Activated B cell treated with CpG ODN at 0.5 μM for 24 hours (primary cell): ENCODE results near the gene PHF5A. TPM values are rescaled to one million over a fixed set of nuclear protein-coding genes. Genes with fewer than 3 reads are reported as not detected.

Source experiments
- ATAC-seq: fragments of 200-7000 bp; cut with Tn5 transposase; one replicate; pipeline ENCODE4 v1.10.0; 2021; ENCODE audit warnings: low read depth, mild to moderate bottlenecking, moderate library complexity
- CTCF ChIA-PET: fragments of 350-600 bp; sonication (Branson Sonifier 250); formaldehyde crosslinking; loops from one replicate; lab custom pipeline; 2021; ENCODE audit warnings: antibody characterized with exemption; lab: Charles Lee
- POLR2A ChIA-PET: fragments of 350-600 bp; sonication (Branson Sonifier 250); formaldehyde crosslinking; loops from one replicate; lab custom pipeline; 2021; ENCODE audit warnings: antibody characterized with exemption; lab: Charles Lee
- DNase-seq: peaks from one replicate; pipeline ENCODE4 v3.0.0; 2022
- H3K27ac Mint-ChIP-seq: one replicate; pipeline ENCODE4 v1.8.0; 2020; ENCODE audit warnings: mixed read lengths
- H3K27me3 Mint-ChIP-seq: one replicate; pipeline ENCODE4 v1.8.0; 2021; ENCODE audit warnings: mixed read lengths
- H3K36me3 Mint-ChIP-seq: one replicate; pipeline ENCODE4 v1.8.0; 2021; ENCODE audit warnings: low read depth, mixed read lengths
- H3K4me1 Mint-ChIP-seq: one replicate; pipeline ENCODE4 v1.8.0; 2021; ENCODE audit warnings: mixed read lengths
- H3K4me3 Mint-ChIP-seq: one replicate; pipeline ENCODE4 v1.8.0; 2020; ENCODE audit warnings: mild to moderate bottlenecking, mixed read lengths
- H3K9me3 Mint-ChIP-seq: one replicate; pipeline ENCODE4 v1.8.0; 2020; ENCODE audit warnings: mixed read lengths
- intact Hi-C: fragments of 100-400 bp; cut with micrococcal nuclease; formaldehyde crosslinking; loops from one replicate; pipeline ENCODE4 v1.15.1; 2024
- total RNA-seq: library from RNA; stranded (reverse); gene quantifications from 2 replicates; pipeline ENCODE4 v1.2.3, GENCODE V29; 2022
- TF ChIP-seq, protein P1 (sequence below): fragments of 200-600 bp; IDR thresholded peaks from one replicate; pipeline ENCODE4 v1.8.0; 2022; ENCODE audit warnings: antibody characterized with exemption, mild to moderate bottlenecking

The PHF5A gene
- total RNA-seq, 1 donor from 2014 or later, result 54.0 TPM

DNA sequence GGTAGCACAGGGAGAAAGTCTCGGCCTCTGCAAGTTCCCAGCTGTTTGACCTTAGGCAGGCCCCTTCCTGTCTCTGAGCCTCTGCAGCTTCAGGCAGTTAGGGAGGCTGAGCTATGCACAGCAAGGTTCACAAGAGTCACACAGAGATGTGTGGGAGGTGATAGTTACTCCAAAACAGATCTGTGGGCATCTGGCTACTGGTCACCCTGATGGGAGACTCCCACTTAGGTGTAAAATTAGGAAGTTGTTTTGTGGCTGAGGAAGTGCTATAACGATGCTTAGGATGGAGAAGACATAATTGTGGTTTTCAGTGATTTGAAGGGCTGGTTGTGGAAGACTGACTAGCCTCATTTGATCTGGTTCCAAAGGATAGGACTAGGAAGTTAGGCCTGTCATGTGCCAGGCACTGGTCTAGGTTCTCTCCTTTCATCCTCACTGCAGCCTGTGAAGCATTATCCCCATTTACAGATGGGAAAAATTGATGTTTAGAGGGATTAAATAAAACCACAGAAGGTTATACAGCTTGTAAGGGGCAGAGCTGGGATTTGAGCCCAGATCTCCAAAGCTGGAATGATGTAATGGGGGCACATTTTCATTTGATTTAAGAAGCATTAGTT, 13.9 kb upstream of the PHF5A start:
- H3K4me1 Mint-ChIP-seq, result peaks cover 92% of the 10 kb centered on the region
- no peaks in the 10 kb centered on the region for H3K9me3 Mint-ChIP-seq
- no peaks in the 10 kb centered on the region for H3K27me3 Mint-ChIP-seq
- POLR2A ChIA-PET, result interaction anchor here (0.5 to 17.5 kb wide), 5 partner anchors 8 to 35 kb away, joined by 4 to 584 read pairs (median 5); partner anchors contain the start of genes ACO2, PHF5A and TOB2
- DNase-seq, result no peak
- CTCF ChIA-PET, result interaction anchor here (1.1 to 1.9 kb wide), 3 partner anchors 14 to 79 kb away, joined by 4 to 7 read pairs (median 7); partner anchors contain the start of genes ACO2 and PHF5A
- TF ChIP-seq, protein P1, sequence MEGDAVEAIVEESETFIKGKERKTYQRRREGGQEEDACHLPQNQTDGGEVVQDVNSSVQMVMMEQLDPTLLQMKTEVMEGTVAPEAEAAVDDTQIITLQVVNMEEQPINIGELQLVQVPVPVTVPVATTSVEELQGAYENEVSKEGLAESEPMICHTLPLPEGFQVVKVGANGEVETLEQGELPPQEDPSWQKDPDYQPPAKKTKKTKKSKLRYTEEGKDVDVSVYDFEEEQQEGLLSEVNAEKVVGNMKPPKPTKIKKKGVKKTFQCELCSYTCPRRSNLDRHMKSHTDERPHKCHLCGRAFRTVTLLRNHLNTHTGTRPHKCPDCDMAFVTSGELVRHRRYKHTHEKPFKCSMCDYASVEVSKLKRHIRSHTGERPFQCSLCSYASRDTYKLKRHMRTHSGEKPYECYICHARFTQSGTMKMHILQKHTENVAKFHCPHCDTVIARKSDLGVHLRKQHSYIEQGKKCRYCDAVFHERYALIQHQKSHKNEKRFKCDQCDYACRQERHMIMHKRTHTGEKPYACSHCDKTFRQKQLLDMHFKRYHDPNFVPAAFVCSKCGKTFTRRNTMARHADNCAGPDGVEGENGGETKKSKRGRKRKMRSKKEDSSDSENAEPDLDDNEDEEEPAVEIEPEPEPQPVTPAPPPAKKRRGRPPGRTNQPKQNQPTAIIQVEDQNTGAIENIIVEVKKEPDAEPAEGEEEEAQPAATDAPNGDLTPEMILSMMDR, result no peak
- intact Hi-C loops, result no loop called here
- peaks cover 9% of the 10 kb centered on the region for H3K36me3 Mint-ChIP-seq
- peak overlapping the region; percentile 96 for H3K27ac Mint-ChIP-seq
- ATAC-seq, result no peak
- H3K4me3 Mint-ChIP-seq, result peak overlapping the region; percentile 0

DNA sequence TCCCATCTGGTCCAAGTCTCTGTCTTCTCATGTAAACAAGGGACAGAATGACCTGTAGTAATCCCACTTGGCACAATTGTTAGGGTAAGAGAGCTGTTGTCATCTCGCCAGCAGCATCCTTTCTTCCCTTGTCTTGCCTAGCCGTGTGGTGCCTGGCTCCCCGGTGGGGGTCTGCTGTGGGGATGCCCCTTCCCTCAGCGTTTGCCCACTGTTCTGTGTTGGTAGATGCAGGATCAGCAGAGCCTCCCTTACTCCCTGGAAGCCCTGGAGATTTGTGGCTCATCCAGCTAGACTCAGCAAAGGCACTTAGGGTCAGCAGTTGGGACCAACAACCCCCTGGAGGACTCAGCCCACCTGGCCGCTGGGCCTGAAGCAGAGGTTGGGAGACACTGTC, 13.4 kb upstream of the PHF5A start:
- DNase-seq (no peak), ATAC-seq (no peak)
- TF ChIP-seq, protein P1, result no peak
- peak overlapping the region; percentile 96 for H3K27ac Mint-ChIP-seq
- intact Hi-C loops, result no loop called here
- ChIA-PET POLR2A (interaction anchor here (0.6 to 17.5 kb wide), 6 partner anchors 13 to 35 kb away, joined by 3 to 584 read pairs (median 6); partner anchors contain the start of genes ACO2, PHF5A and TOB2), CTCF (interaction anchor here (1.1 to 1.9 kb wide), 3 partner anchors 13 to 78 kb away, joined by 4 to 7 read pairs (median 7); partner anchors contain the start of genes ACO2 and PHF5A)
- H3K4me1 Mint-ChIP-seq, result peaks cover 89% of the 10 kb centered on the region
- H3K9me3 Mint-ChIP-seq, result no peaks in the 10 kb centered on the region
- H3K36me3 Mint-ChIP-seq, result peaks cover 6% of the 10 kb centered on the region
- no peaks in the 10 kb centered on the region for H3K27me3 Mint-ChIP-seq
- H3K4me3 Mint-ChIP-seq, result peak overlapping the region; percentile 0

DNA sequence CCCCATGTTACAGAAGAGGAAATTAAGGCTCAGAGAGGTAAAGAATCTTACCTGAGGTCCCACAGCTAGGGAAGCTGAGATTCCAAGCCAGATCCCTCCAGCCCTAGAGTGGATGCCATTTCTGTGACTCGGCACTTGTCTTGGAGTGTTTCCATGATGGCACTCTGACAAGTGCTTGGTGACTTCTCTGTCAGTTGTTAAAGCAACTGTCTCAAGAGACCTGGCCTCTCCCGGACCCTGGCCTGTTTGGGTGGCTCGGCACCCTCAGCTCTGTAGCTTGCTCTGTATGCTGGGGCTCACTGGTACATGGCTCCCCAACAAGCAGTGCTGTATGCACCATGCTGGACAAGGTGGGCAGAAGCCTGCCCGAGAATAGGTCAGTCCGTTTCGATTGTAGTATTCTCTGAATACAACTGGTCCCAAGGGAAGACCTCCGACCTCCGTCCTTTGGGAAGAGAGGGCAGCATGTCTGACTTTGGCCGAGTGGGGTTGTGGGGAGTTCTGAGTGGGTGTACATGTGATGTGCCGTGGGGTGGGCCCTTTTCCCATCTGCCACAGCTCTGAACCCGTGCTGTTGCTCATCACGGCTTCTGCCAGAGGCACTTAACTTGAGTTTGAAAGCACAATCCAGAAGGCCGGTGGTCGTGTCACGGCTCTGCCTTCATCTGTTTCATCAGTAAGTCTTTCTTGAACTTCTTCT, 12.8 kb upstream of the PHF5A start:
- ATAC-seq (no peak), DNase-seq (no peak)
- TF ChIP-seq, protein P1, result no peak
- ChIA-PET POLR2A (interaction anchor here (0.6 to 17.5 kb wide), 5 partner anchors 12 to 34 kb away, joined by 3 to 584 read pairs (median 7); partner anchors contain the start of genes ACO2, PHF5A and TOB2), CTCF (interaction anchor here (1.5 to 1.9 kb wide), 2 partner anchors 13 to 78 kb away, joined by 7 read pairs; partner anchors contain the start of genes ACO2 and PHF5A)
- H3K9me3 Mint-ChIP-seq, result no peaks in the 10 kb centered on the region
- peaks cover 6% of the 10 kb centered on the region for H3K36me3 Mint-ChIP-seq
- peak overlapping the region; percentile 96 for H3K27ac Mint-ChIP-seq
- H3K4me3 Mint-ChIP-seq, result peak overlapping the region; percentile 35
- H3K27me3 Mint-ChIP-seq, result no peaks in the 10 kb centered on the region
- peaks cover 89% of the 10 kb centered on the region for H3K4me1 Mint-ChIP-seq
- intact Hi-C loops, result no loop called here

GRCh38 chr22:41480397-41480735, 11.9 kb upstream of the PHF5A start:
- DNase-seq (no peak), ATAC-seq (no peak)
- Mint-ChIP-seq H3K27ac (peak overlapping the region; percentile 96), H3K4me3 (peak overlapping the region; percentile 79), H3K9me3 (no peaks in the 10 kb centered on the region), H3K4me1 (peaks cover 91% of the 10 kb centered on the region), H3K36me3 (peaks cover 4% of the 10 kb centered on the region), H3K27me3 (no peaks in the 10 kb centered on the region)
- ChIA-PET POLR2A (interaction anchor here (0.6 to 17.5 kb wide), 7 partner anchors 8 to 282 kb away, joined by 5 to 584 read pairs (median 18); partner anchors contain the start of genes ACO2, PHF5A, TEF and TOB2), CTCF (interaction anchor here (2.1 to 4.1 kb wide), 3 partner anchors 12 to 76 kb away, joined by 9 to 31 read pairs (median 11); partner anchors contain the start of genes ACO2 and PHF5A)
- TF ChIP-seq, protein P1, result no peak
- intact Hi-C loops, result no loop called here
